Effector memory CD4-positive, alpha-beta T cell (primary cell): ENCODE results near the gene NCEH1.
"Not testable (repeated sequence)": the region's sequence is repeated elsewhere in the genome, so short reads cannot be mapped to it uniquely, and the experiment has no call there.

Experiments
- DNase-seq, 3 donors: peaks; one replicate each; pipeline ENCODE4 v3.0.0-alpha.2; 2020
- H3K27ac ChIP-seq: 2 replicates; pipeline ENCODE4 v1.7.0; 2013; ENCODE audit warnings: mild to moderate bottlenecking, low read length, moderate library complexity; ENCODE audit not compliant: insufficient read depth, poor library complexity, severe bottlenecking
- H3K27me3 ChIP-seq: replicated peaks from 2 replicates; pipeline ENCODE4 v1.7.0; 2013; ENCODE audit warnings: mild to moderate bottlenecking, low read length; ENCODE audit not compliant: insufficient read depth, control insufficient read depth, poor library complexity, severe bottlenecking
- H3K36me3 ChIP-seq: 2 replicates; pipeline ENCODE4 v1.7.0; 2013; ENCODE audit warnings: mild to moderate bottlenecking, low read length, moderate library complexity; ENCODE audit not compliant: control insufficient read depth, insufficient read depth
- H3K4me1 ChIP-seq: 2 replicates; pipeline ENCODE4 v1.7.0; 2013; ENCODE audit warnings: low read length, mild to moderate bottlenecking; ENCODE audit not compliant: control insufficient read depth, insufficient read depth, poor library complexity, severe bottlenecking
- H3K4me3 ChIP-seq: 2 replicates; pipeline ENCODE4 v1.7.0; 2013; ENCODE audit warnings: low read length, low read depth, mild to moderate bottlenecking; ENCODE audit not compliant: insufficient read depth, poor library complexity, severe bottlenecking
- H3K9me3 ChIP-seq: 2 replicates; pipeline ENCODE4 v1.7.0; 2013; ENCODE audit warnings: mild to moderate bottlenecking, low read length, moderate library complexity; ENCODE audit not compliant: control insufficient read depth

NCEH1 gene

GRCh38 chr3:172739462-172739861 lies 28.6 kb upstream of the NCEH1 start:
- Histone ChIP-seq H3K36me3 (no peaks in the 10 kb centered on the region), H3K4me1 (no peaks in the 10 kb centered on the region), H3K9me3 (no peaks in the 10 kb centered on the region), H3K27ac (no peak overlapping the region), H3K4me3 (no peak overlapping the region), H3K27me3 (no peaks in the 10 kb centered on the region)
- no peak for DNase-seq

- Histone ChIP-seq H3K4me1 (no peaks in the 10 kb centered on the region), H3K27me3 (no peaks in the 10 kb centered on the region), H3K9me3 (no peaks in the 10 kb centered on the region), H3K27ac (no peak overlapping the region), H3K36me3 (no peaks in the 10 kb centered on the region), H3K4me3 (no peak overlapping the region)
- DNase-seq: no peak
Measured at GRCh38 chr3:172735014-172735413, 24.1 kb upstream of the NCEH1 start.

- no peaks in the 10 kb centered on the region for H3K4me1 ChIP-seq
- no peaks in the 10 kb centered on the region for H3K36me3 ChIP-seq
- DNase-seq: no peak
- no peaks in the 10 kb centered on the region for H3K9me3 ChIP-seq
- H3K4me3 ChIP-seq: no peak overlapping the region
- no peaks in the 10 kb centered on the region for H3K27me3 ChIP-seq
- no peak overlapping the region for H3K27ac ChIP-seq
Measured at GRCh38 chr3:172726380-172726779, 15.5 kb upstream of the NCEH1 start.

GRCh38 chr3:172722536-172723040 lies 11.7 kb upstream of the NCEH1 start:
- DNase-seq, H3K4me3 ChIP-seq, H3K27me3 ChIP-seq, H3K36me3 ChIP-seq, H3K27ac ChIP-seq, H3K4me1 ChIP-seq, H3K9me3 ChIP-seq: not testable (repeated sequence)

- no peaks in the 10 kb centered on the region for H3K27me3 ChIP-seq
- DNase-seq: no peak
Measured at GRCh38 chr3:172717493-172718088, 6.7 kb upstream of the NCEH1 start.

GRCh38 chr3:172716476-172716875 lies 5.6 kb upstream of the NCEH1 start:
- H3K9me3 ChIP-seq: no peaks in the 10 kb centered on the region
- no peak for DNase-seq
- no peaks in the 10 kb centered on the region for H3K4me1 ChIP-seq
- H3K27me3 ChIP-seq: no peaks in the 10 kb centered on the region
- no peak overlapping the region for H3K27ac ChIP-seq
- H3K36me3 ChIP-seq: no peaks in the 10 kb centered on the region
- no peak overlapping the region for H3K4me3 ChIP-seq

More at GRCh38 chr3:172717493-172718088, 6.7 kb upstream of the NCEH1 start:
- Histone ChIP-seq H3K9me3 (no peaks in the 10 kb centered on the region), H3K36me3 (no peaks in the 10 kb centered on the region), H3K4me3 (no peak overlapping the region), H3K27ac (no peak overlapping the region), H3K4me1 (no peaks in the 10 kb centered on the region)

- Histone ChIP-seq H3K36me3 (no peaks in the 10 kb centered on the region), H3K4me3 (no peak overlapping the region), H3K27ac (no peak overlapping the region), H3K4me1 (peaks cover 6% of the 10 kb centered on the region), H3K27me3 (no peaks in the 10 kb centered on the region), H3K9me3 (no peaks in the 10 kb centered on the region)
- no peak for DNase-seq
Measured at GRCh38 chr3:172713316-172713715, 2.4 kb upstream of the NCEH1 start.

GRCh38 chr3:172711454-172711795 lies 558 bp upstream of the NCEH1 start:
- no peaks in the 10 kb centered on the region for H3K36me3 ChIP-seq
- H3K9me3 ChIP-seq: no peaks in the 10 kb centered on the region
- peaks cover 6% of the 10 kb centered on the region for H3K4me1 ChIP-seq
- H3K27ac ChIP-seq: no peak overlapping the region
- peak overlapping the region; percentile 94 for H3K4me3 ChIP-seq
- no peak for DNase-seq
- H3K27me3 ChIP-seq: no peaks in the 10 kb centered on the region

- no peaks in the 10 kb centered on the region for H3K27me3 ChIP-seq
- no peaks in the 10 kb centered on the region for H3K36me3 ChIP-seq
- H3K9me3 ChIP-seq: no peaks in the 10 kb centered on the region
- no peak for DNase-seq
- H3K4me3 ChIP-seq: peak overlapping the region; percentile 94
- peaks cover 6% of the 10 kb centered on the region for H3K4me1 ChIP-seq
- H3K27ac ChIP-seq: no peak overlapping the region
Measured at GRCh38 chr3:172709774-172710663, 848 bp downstream of the NCEH1 start.
